Activated CD4-positive, alpha-beta memory T cell treated with anti-CD3 and anti-CD28 coated beads, Interleukin-2, amount 10 ng/mL, durations not matched to agents 7 days and 5 days (primary cell): ENCODE results near the gene VSTM2B. TPM values are rescaled to one million over a fixed set of nuclear protein-coding genes. Genes with fewer than 3 reads are reported as not detected.

Experiments
- CTCF ChIA-PET: fragments of 350-600 bp; sonication (Branson Sonifier 250); formaldehyde crosslinking; loops from one replicate; lab custom pipeline; 2021; ENCODE audit warnings: antibody characterized with exemption, inconsistent platforms; lab: Charles Lee
- POLR2A ChIA-PET: fragments of 350-600 bp; sonication (Branson Sonifier 250); formaldehyde crosslinking; loops from one replicate; lab custom pipeline; 2021; ENCODE audit warnings: antibody characterized with exemption; lab: Charles Lee
- DNase-seq: peaks from one replicate; pipeline ENCODE4 v3.0.0-alpha.2; 2020
- H3K27ac Mint-ChIP-seq: one replicate; pipeline ENCODE4 v1.8.0; 2021; ENCODE audit warnings: mild to moderate bottlenecking, mixed read lengths
- H3K27me3 Mint-ChIP-seq: one replicate; pipeline ENCODE4 v1.8.0; 2021; ENCODE audit warnings: mixed read lengths
- H3K36me3 Mint-ChIP-seq: one replicate; pipeline ENCODE4 v1.8.0; 2021; ENCODE audit warnings: low read depth, mixed read lengths
- H3K4me1 Mint-ChIP-seq: one replicate; pipeline ENCODE4 v1.8.0; 2021; ENCODE audit warnings: mixed read lengths
- H3K4me3 Mint-ChIP-seq: one replicate; pipeline ENCODE4 v1.8.0; 2021; ENCODE audit warnings: mild to moderate bottlenecking, mixed read lengths
- H3K9me3 Mint-ChIP-seq: one replicate; pipeline ENCODE4 v1.8.0; 2021; ENCODE audit warnings: mixed read lengths
- total RNA-seq, 2 experiments: library from RNA; stranded (reverse); gene quantifications; one replicate each; pipeline ENCODE4 v1.2.3, GENCODE V29; 2021

The VSTM2B gene
- total RNA-seq, 2 experiments from 2014 or later, result not detected

GRCh38 chr19:29514525-29515232 is 11.1 kb upstream of the VSTM2B start:
- no peaks in the 10 kb centered on the region for H3K36me3 Mint-ChIP-seq
- no peaks in the 10 kb centered on the region for H3K27me3 Mint-ChIP-seq
- H3K4me1 Mint-ChIP-seq, result no peaks in the 10 kb centered on the region
- CTCF ChIA-PET, result no interaction called here
- H3K27ac Mint-ChIP-seq, result no peak overlapping the region
- POLR2A ChIA-PET, result no interaction called here
- no peaks in the 10 kb centered on the region for H3K9me3 Mint-ChIP-seq
- H3K4me3 Mint-ChIP-seq, result no peak overlapping the region
- no peak for DNase-seq

DNA sequence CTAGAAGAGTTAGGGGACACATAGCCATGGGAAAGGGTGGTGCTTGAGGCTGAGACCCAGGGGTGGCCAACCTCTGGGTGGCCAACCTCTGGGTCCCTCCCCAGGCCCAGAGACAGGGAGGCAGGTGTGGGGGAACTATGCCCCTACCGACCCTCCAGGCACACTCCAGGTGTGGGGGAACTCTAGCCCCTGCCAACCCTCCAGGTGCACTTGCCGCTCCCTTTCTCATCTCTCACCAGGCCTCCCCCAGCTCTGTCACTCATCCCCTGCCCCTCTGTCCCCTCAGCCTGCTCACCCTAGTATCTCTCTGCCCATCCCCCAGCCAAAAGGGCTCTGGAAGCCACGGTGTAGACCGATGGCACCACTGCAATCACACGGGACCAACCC is 10.6 kb upstream of the VSTM2B start:
- CTCF ChIA-PET, result no interaction called here
- H3K36me3 Mint-ChIP-seq, result no peaks in the 10 kb centered on the region
- POLR2A ChIA-PET, result no interaction called here
- no peak for DNase-seq
- H3K9me3 Mint-ChIP-seq, result no peaks in the 10 kb centered on the region
- no peak overlapping the region for H3K4me3 Mint-ChIP-seq
- no peak overlapping the region for H3K27ac Mint-ChIP-seq
- no peaks in the 10 kb centered on the region for H3K27me3 Mint-ChIP-seq
- H3K4me1 Mint-ChIP-seq, result no peaks in the 10 kb centered on the region

- Mint-ChIP-seq H3K27ac (no peak overlapping the region), H3K4me1 (no peaks in the 10 kb centered on the region), H3K9me3 (no peaks in the 10 kb centered on the region), H3K27me3 (no peaks in the 10 kb centered on the region), H3K36me3 (no peaks in the 10 kb centered on the region), H3K4me3 (no peak overlapping the region)
- POLR2A ChIA-PET, result no interaction called here
- DNase-seq, result no peak
- CTCF ChIA-PET, result no interaction called here
Measured at GRCh38 chr19:29515706-29516357, 10.0 kb upstream of the VSTM2B start.

- Mint-ChIP-seq H3K36me3 (no peaks in the 10 kb centered on the region), H3K4me3 (no peak overlapping the region), H3K27ac (no peak overlapping the region), H3K9me3 (no peaks in the 10 kb centered on the region), H3K4me1 (no peaks in the 10 kb centered on the region), H3K27me3 (no peaks in the 10 kb centered on the region)
- ChIA-PET CTCF (no interaction called here), POLR2A (no interaction called here)
- no peak for DNase-seq
Measured at GRCh38 chr19:29516358-29516725, 9.5 kb upstream of the VSTM2B start.

DNA sequence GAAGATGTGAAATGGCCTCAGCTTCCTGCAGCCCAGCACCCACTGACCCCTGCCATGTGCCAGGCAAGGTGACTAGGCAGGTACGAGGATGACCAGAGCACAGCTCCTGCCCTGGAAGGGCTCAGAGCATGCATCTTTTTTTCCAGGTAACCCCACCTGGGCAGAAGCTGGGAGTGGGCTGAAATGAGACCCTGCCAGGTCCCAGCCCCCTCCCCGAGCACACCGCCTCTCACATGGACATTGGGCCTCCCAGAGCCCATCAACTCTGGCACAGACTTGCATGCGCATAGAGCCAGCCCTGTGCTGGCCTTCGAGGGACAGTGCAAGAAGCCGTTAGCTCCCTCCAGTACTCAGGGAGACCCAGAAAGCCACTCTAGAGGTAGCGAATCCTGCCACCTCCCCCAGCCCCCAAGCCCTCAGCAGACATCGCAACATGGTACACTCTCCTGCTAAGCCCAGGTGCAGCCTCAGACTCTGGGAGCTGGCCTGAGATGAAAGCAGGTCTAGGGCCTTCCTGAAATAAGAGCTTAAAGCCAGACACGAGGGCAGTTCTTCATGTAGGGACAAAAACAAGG is 8.9 kb upstream of the VSTM2B start:
- H3K36me3 Mint-ChIP-seq, result no peaks in the 10 kb centered on the region
- H3K9me3 Mint-ChIP-seq, result no peaks in the 10 kb centered on the region
- no peak overlapping the region for H3K4me3 Mint-ChIP-seq
- H3K27ac Mint-ChIP-seq, result no peak overlapping the region
- no peak for DNase-seq
- CTCF ChIA-PET, result no interaction called here
- POLR2A ChIA-PET, result no interaction called here
- H3K27me3 Mint-ChIP-seq, result peaks cover 5% of the 10 kb centered on the region
- H3K4me1 Mint-ChIP-seq, result no peaks in the 10 kb centered on the region

GRCh38 chr19:29517412-29517811 is 8.4 kb upstream of the VSTM2B start:
- Mint-ChIP-seq H3K27ac (no peak overlapping the region), H3K4me1 (no peaks in the 10 kb centered on the region)
- CTCF ChIA-PET, result no interaction called here

DNA sequence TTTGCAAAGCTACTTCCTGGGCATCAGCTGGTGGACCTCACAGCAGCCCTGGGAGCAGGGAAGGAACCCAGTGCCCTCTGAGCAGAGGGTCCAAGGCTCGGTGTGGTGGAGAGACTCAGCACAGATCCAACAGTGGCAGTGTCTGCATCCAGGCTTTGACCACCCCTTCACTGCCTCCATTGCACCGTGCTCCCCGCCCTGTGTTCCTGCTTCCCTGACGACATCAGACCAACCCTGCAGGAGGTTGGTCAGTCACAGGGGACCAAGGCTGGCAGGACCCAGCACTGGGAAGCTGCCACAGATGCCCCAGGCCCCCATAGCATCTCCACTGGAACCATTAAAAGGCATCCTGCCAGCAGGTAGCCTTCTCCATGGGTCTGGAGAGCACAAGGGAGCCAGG is 7.8 kb upstream of the VSTM2B start:
- Mint-ChIP-seq H3K4me3 (no peak overlapping the region), H3K9me3 (no peaks in the 10 kb centered on the region), H3K36me3 (no peaks in the 10 kb centered on the region), H3K27me3 (peaks cover 11% of the 10 kb centered on the region), H3K27ac (no peak overlapping the region), H3K4me1 (no peaks in the 10 kb centered on the region)
- ChIA-PET CTCF (no interaction called here), POLR2A (no interaction called here)
- DNase-seq, result no peak

More at GRCh38 chr19:29517412-29517811, 8.4 kb upstream of the VSTM2B start:
- POLR2A ChIA-PET, result no interaction called here
- H3K27me3 Mint-ChIP-seq, result peaks cover 9% of the 10 kb centered on the region
- no peak for DNase-seq
- H3K9me3 Mint-ChIP-seq, result no peaks in the 10 kb centered on the region
- no peak overlapping the region for H3K4me3 Mint-ChIP-seq
- no peaks in the 10 kb centered on the region for H3K36me3 Mint-ChIP-seq

DNA sequence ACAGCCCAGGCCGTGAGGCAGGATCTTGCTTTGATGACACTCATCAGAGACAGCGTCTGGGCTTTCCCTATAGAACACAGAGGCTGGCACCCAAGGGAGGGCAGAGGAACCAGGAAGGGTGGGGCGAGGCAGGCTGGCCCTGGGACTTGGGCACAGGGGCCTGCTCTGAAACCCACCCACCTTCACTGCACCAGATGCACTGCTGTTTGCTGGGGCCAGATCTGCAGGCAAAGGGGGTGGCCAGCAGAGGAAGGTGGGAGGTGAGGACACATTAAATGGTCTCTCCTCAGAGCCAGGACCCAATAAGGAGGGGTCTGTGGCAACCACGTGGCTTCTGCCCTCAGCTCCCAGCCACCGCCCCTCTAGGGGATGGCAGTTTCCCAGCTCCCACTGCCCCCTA is 6.6 kb upstream of the VSTM2B start:
- POLR2A ChIA-PET, result no interaction called here
- Mint-ChIP-seq H3K27me3 (peaks cover 23% of the 10 kb centered on the region), H3K9me3 (no peaks in the 10 kb centered on the region), H3K27ac (no peak overlapping the region), H3K4me1 (no peaks in the 10 kb centered on the region), H3K4me3 (no peak overlapping the region), H3K36me3 (no peaks in the 10 kb centered on the region)
- CTCF ChIA-PET, result no interaction called here
- no peak for DNase-seq

DNA sequence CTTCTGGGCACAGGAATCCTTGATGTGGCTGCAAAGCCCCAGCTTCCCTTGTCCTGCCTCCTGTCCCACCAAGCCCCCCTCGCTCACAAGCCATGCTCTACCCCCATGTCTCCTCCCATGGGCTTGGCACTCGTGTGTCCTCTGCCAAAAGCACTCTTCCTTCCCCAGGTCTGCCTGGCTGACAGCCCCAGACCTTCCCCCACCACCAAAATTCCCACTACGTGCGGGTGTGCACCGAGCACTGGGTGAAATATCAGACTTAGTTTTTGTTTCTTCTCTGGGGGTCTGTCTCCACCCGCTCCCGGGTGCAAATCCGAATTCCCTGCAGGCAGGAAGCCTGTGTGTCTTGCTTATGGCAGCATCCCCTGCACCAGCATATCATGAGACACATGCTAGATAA is 5.9 kb upstream of the VSTM2B start:
- Mint-ChIP-seq H3K9me3 (no peaks in the 10 kb centered on the region), H3K36me3 (no peaks in the 10 kb centered on the region), H3K27me3 (peaks cover 30% of the 10 kb centered on the region), H3K4me3 (no peak overlapping the region), H3K27ac (no peak overlapping the region), H3K4me1 (peaks cover under 1% of the 10 kb centered on the region)
- ChIA-PET CTCF (no interaction called here), POLR2A (no interaction called here)
- no peak for DNase-seq

DNA sequence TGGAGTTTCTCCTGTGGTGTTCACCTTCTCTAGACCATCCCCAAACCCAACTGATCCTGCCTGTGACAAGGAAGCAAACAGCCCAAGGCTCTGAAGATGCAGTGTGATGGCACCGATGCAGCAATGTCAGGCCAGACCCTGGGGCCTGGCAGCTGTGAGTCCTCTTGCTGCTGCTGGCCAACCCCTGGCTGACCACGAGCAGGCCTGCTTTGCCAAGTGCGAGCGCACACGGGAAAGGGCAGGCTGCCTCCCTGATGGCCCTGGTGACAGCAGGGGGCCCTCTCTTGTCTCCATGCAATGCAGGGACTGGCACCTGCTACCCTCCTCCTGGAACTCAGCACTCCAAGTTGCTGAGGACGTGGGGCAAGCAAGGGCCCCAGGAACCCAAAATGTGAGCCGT is 5.4 kb upstream of the VSTM2B start:
- Mint-ChIP-seq H3K27me3 (peaks cover 32% of the 10 kb centered on the region), H3K9me3 (no peaks in the 10 kb centered on the region), H3K36me3 (no peaks in the 10 kb centered on the region), H3K4me1 (peaks cover 2% of the 10 kb centered on the region), H3K4me3 (no peak overlapping the region), H3K27ac (no peak overlapping the region)
- ChIA-PET CTCF (no interaction called here), POLR2A (no interaction called here)
- DNase-seq, result no peak

DNA sequence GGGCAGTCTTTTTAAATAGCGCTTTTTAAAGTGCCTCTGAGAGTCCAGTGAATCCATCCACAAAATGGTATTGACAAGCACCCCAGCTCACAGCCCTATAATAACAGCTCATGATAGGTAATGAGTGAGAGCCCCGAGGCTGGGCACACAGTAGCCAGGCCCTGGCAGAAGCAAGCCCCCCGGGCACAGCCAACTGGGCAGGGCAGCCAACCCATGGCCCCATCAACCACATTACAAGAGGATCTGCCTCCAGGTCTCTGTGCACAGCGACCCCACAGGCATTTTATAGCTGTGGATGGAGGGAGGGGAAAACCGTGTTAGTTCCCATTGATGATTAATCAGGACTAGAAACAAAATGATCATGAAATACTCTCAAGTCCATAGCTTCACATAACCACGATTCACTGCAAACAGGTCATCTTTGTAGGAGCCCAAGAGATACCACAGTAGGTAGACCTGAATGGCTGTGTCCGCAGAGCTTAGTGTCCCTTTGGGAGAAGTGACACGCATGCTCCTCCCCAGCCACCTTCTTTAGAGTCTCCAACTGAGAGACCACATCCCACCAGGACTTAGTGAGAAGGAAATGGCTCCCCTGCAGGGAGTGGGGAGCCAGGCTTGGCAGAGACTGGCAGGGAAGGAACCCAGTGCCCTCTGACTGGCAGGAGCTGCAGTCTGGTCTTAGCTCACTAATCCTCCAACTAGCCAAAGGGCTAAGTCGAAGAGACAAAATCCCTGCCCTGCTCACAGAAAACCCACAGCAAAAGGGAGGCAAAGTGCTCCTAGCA is 4.3 kb upstream of the VSTM2B start:
- DNase-seq, result no peak
- Mint-ChIP-seq H3K9me3 (no peaks in the 10 kb centered on the region), H3K27me3 (peaks cover 35% of the 10 kb centered on the region), H3K27ac (no peak overlapping the region), H3K36me3 (no peaks in the 10 kb centered on the region), H3K4me3 (no peak overlapping the region), H3K4me1 (peaks cover 3% of the 10 kb centered on the region)
- ChIA-PET POLR2A (no interaction called here), CTCF (no interaction called here)

DNA sequence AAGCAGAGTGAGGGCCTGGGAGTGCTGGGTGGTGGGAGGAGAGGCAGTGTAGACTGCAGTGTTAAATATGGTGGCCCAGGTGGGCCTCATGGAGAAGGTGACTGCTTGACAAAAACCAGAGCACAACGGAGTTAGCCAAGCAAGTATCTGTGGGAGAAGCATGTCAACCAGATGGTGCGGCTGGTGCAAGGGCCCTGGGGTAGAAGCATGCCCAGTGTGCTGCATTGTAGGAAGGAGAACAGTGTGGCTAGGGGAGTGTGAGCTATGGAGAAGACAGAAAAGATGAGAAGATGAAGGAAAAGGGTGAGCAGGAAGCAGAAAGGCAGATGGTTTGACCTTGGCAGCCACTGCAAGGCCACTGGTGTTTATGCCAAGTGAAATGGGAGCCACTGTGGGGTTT is 2.2 kb upstream of the VSTM2B start:
- Mint-ChIP-seq H3K27ac (no peak overlapping the region), H3K4me1 (peaks cover 15% of the 10 kb centered on the region), H3K4me3 (no peak overlapping the region), H3K36me3 (peaks cover 3% of the 10 kb centered on the region), H3K9me3 (no peaks in the 10 kb centered on the region), H3K27me3 (peaks cover 50% of the 10 kb centered on the region)
- ChIA-PET POLR2A (no interaction called here), CTCF (no interaction called here)
- no peak for DNase-seq

DNA sequence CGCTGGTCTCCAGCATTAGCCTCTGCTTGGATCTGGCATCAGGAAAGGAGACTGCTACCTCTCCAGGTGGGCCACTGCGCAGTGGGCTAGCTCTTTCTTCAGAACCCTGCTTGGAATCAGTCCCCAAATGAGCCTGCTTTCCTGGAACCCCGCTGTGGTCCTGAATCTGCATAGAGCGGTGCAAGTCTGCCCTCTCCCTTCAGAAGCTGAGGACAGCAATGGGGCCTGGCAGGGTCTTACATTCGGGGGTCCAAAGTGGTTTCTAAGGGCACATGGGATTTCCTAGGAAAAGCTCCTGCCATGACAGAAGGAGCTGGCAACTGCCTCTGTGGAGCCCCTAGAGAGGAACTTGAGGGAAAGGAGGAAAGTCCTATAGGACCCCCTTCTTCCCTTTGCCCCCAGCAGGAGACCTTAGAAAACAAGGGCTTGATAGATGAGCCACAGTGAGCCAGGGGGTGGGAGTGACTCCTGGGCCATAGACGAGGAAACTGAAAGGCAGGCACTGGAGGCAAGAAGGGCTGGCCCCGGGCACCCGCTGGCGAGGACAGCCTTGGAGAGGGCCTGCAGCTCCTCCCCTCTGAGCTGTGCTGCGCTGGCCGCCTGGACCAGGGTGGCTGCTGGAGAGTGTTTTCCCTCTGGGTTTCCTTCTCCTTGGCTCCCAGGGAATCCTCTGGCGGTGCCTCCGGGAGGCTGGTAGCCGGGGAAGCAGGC is 1.4 kb upstream of the VSTM2B start:
- Mint-ChIP-seq H3K4me3 (no peak overlapping the region), H3K9me3 (no peaks in the 10 kb centered on the region), H3K4me1 (peaks cover 19% of the 10 kb centered on the region), H3K27me3 (peaks cover 58% of the 10 kb centered on the region), H3K36me3 (peaks cover 3% of the 10 kb centered on the region), H3K27ac (no peak overlapping the region)
- no peak for DNase-seq
- CTCF ChIA-PET, result no interaction called here
- POLR2A ChIA-PET, result no interaction called here
